IMR-90 (cell line): Measurements from ENCODE around the gene DENND1A. TPM values are rescaled to one million over a fixed set of nuclear protein-coding genes. Genes with fewer than 3 reads are reported as not detected.

Experiments used
- ATAC-seq: fragments of 200-7000 bp; cut with Tn5 transposase; 2 replicates; pipeline ENCODE4 v1.9.1; 2020; ENCODE audit warnings: low read depth, mild to moderate bottlenecking, moderate library complexity
- BruUV-seq: library from RNA; stranded (reverse); fragments of 400-500 nt; replicated peaks from 2 replicates; lab custom pipeline; 2021; lab: Mats Ljungman, UMichigan
- CTCF ChIA-PET: fragments of 300-600 bp; formaldehyde crosslinking; extraction: SDS; loops from one replicate; lab custom pipeline; 2021; ENCODE audit warnings: antibody characterized with exemption; lab: Yijun Ruan, JAX
- POLR2A ChIA-PET: fragments of 300-600 bp; sonication (Branson Sonifier 250); formaldehyde crosslinking; loops from one replicate; lab custom pipeline; 2022; ENCODE audit warnings: antibody characterized with exemption; ENCODE audit not compliant: unreplicated experiment; lab: Charles Lee
- DNase-seq: peaks from one replicate; pipeline ENCODE4 v3.0.0; 2013
- H2AFZ ChIP-seq: replicated peaks from 2 replicates; pipeline ENCODE3; 2013; ENCODE audit warnings: low read length, mild to moderate bottlenecking; ENCODE audit not compliant: poor library complexity
- H2AK5ac ChIP-seq: 2 replicates; pipeline ENCODE4 v1.6.1; 2013; ENCODE audit warnings: low read depth, low read length, inconsistent platforms
- H2AK9ac ChIP-seq: replicated peaks from 2 replicates; pipeline ENCODE3; 2013; ENCODE audit warnings: mild to moderate bottlenecking, low read depth, low read length, moderate library complexity; ENCODE audit not compliant: poor library complexity
- H2BK120ac ChIP-seq: 2 replicates; pipeline ENCODE4 v1.6.1; 2013; ENCODE audit warnings: low read depth, low read length, inconsistent platforms
- H2BK15ac ChIP-seq: 3 replicates; pipeline ENCODE4 v1.6.1; 2013; ENCODE audit warnings: low read depth, low read length, inconsistent platforms
- H2BK20ac ChIP-seq: 2 replicates; pipeline ENCODE4 v1.6.1; 2013; ENCODE audit warnings: low read depth, mild to moderate bottlenecking, inconsistent platforms, low read length, moderate library complexity
- H2BK5ac ChIP-seq: 2 replicates; pipeline ENCODE4 v1.6.1; 2013; ENCODE audit warnings: mild to moderate bottlenecking, low read depth, low read length, inconsistent platforms; ENCODE audit not compliant: poor library complexity, severe bottlenecking
- H3K14ac ChIP-seq: replicated peaks from 2 replicates; pipeline ENCODE4 v1.6.1; 2013; ENCODE audit warnings: low read depth, low read length, inconsistent platforms
- H3K18ac ChIP-seq: 2 replicates; pipeline ENCODE4 v1.6.1; 2013; ENCODE audit warnings: low read depth, low read length, control low read depth
- H3K23ac ChIP-seq: 2 replicates; pipeline ENCODE4 v1.6.1; 2013; ENCODE audit warnings: low read depth, low read length, inconsistent platforms
- H3K27ac ChIP-seq: 2 replicates; pipeline ENCODE4 v1.5.1; 2013; ENCODE audit warnings: mild to moderate bottlenecking, control low read depth, low read length; ENCODE audit not compliant: insufficient read depth
- H3K27me3 ChIP-seq: 2 replicates; pipeline ENCODE4 v1.6.1; 2013; ENCODE audit warnings: low read length; ENCODE audit not compliant: control insufficient read depth, insufficient read depth
- H3K36me3 ChIP-seq: 2 replicates; pipeline ENCODE4 v1.6.1; 2013; ENCODE audit warnings: low read length, mixed read lengths; ENCODE audit not compliant: control insufficient read depth, insufficient read depth
- H3K4ac ChIP-seq: 2 replicates; pipeline ENCODE4 v1.6.1; 2013; ENCODE audit warnings: low read depth, low read length, inconsistent platforms
- H3K4me1 ChIP-seq: 2 replicates; pipeline ENCODE4 v1.6.1; 2013; ENCODE audit warnings: low read length, mixed read lengths; ENCODE audit not compliant: control insufficient read depth, insufficient read depth
- H3K4me2 ChIP-seq: 2 replicates; pipeline ENCODE4 v1.6.1; 2013; ENCODE audit warnings: low read depth, mild to moderate bottlenecking, control low read depth, low read length, moderate library complexity
- H3K4me3 ChIP-seq: 2 replicates; pipeline ENCODE4 v1.5.1; 2013; ENCODE audit warnings: low read depth, mild to moderate bottlenecking, control low read depth, low read length, moderate library complexity; ENCODE audit not compliant: insufficient read depth
- H3K56ac ChIP-seq: 2 replicates; pipeline ENCODE4 v1.6.1; 2013; ENCODE audit warnings: low read length, inconsistent platforms; ENCODE audit not compliant: insufficient read depth; ENCODE audit errors: extremely low read depth
- H3K79me1 ChIP-seq, 2 experiments: 2 replicates each; pipeline ENCODE4 v1.6.1; 2013; ENCODE audit warnings: low read length in 2 of 2, inconsistent platforms in 1 of 2, low read depth in 1 of 2
- H3K9ac ChIP-seq: 2 replicates; pipeline ENCODE4 v1.6.1; 2013; ENCODE audit warnings: low read depth, low read length, control low read depth
- H3K9me1 ChIP-seq: 2 replicates; pipeline ENCODE4 v1.6.1; 2013; ENCODE audit warnings: low read length, inconsistent platforms; ENCODE audit not compliant: insufficient read depth
- H3K9me3 ChIP-seq: 2 replicates; pipeline ENCODE4 v1.6.1; 2013; ENCODE audit warnings: low read length; ENCODE audit not compliant: control insufficient read depth, insufficient read depth
- H4K20me1 ChIP-seq: 2 replicates; pipeline ENCODE4 v1.6.1; 2013; ENCODE audit warnings: low read length, inconsistent platforms; ENCODE audit not compliant: insufficient read depth
- H4K5ac ChIP-seq: 2 replicates; pipeline ENCODE4 v1.6.1; 2013; ENCODE audit warnings: mild to moderate bottlenecking, low read depth, low read length, control low read depth
- H4K8ac ChIP-seq, 2 experiments: 2 replicates each; pipeline ENCODE4 v1.6.1; 2013; ENCODE audit warnings: low read depth in 2 of 2, low read length in 2 of 2, control low read depth in 1 of 2, inconsistent platforms in 1 of 2
- H4K91ac ChIP-seq: 2 replicates; pipeline ENCODE4 v1.6.1; 2013; ENCODE audit warnings: low read depth, low read length, inconsistent platforms; ENCODE audit not compliant: insufficient read depth
- FOS ChIP-seq: fragments of 150-350 bp; IDR thresholded peaks from 2 replicates; pipeline ENCODE4 v1.6.1; 2016; ENCODE audit warnings: low read depth, low read length
- WGBS, 2 experiments: methylation state at CpG; one replicate each; pipeline versions ENCODE4 v1.1.5 to v1.1.7; 2013; ENCODE audit warnings: missing lambda C conversion rate in 2 of 2; ENCODE audit not compliant: insufficient read length in 1 of 2; ENCODE audit errors: extremely low coverage in 2 of 2; 5-methylcytosine and 5-hydroxymethylcytosine counted together
- dilution Hi-C: fragments of 300-500 bp; cut with HindIII; formaldehyde crosslinking; loops from one replicate; pipeline ENCODE4 v1.14.3; 2018; ENCODE audit warnings: low sequenced_read_pairs; ENCODE audit not compliant: unreplicated experiment
- in situ Hi-C: fragments of 300-500 bp; cut with MboI; formaldehyde crosslinking; loops from 3 replicates; pipeline ENCODE4 v1.14.3; 2019; ENCODE audit warnings: low sequenced_read_pairs, inconsistent platforms, mixed read lengths
- intact Hi-C: fragments of 100-400 bp; cut with micrococcal nuclease; formaldehyde crosslinking; loops from 2 replicates; pipeline ENCODE4 v1.10.0; 2022
- polyA plus RNA-seq, 3 experiments: library from polyadenylated mRNA; depleted of rRNA; stranded (reverse); fragments of >200 nt; gene quantifications; 2 replicates each; pipeline ENCODE4 v1.2.3, GENCODE V29; 2012; ENCODE audit warnings: low replicate concordance in 1 of 3
- total RNA-seq: library from RNA; depleted of rRNA; stranded (reverse); fragments of >200 nt; gene quantifications from 2 replicates; pipeline ENCODE4 v1.2.3, GENCODE V29; 2012

The DENND1A gene
- total and polyA plus RNA-seq, 2 of the 4 experiments (the other 2 are of a cell fraction), result 21.4 to 27.6 TPM

GRCh38 chr9:123368023-123368422 lies 561.9 kb downstream of the DENND1A start:
- Histone ChIP-seq H2AK5ac (no peak overlapping the region), H3K27ac (no peak overlapping the region), H3K36me3 (no peaks in the 10 kb centered on the region), H3K18ac (no peak overlapping the region), H4K91ac (no peak overlapping the region), H2AFZ (no peak overlapping the region), H3K4me2 (no peak overlapping the region), H3K56ac (no peak overlapping the region), H3K9ac (no peak overlapping the region), H2BK15ac (no peak overlapping the region), H3K4me1 (peaks cover 4% of the 10 kb centered on the region; the same call in 1 of the 2 replicates), H3K4ac (no peak overlapping the region), H3K79me1 (no peaks in the 10 kb centered on the region), H3K4me3 (no peak overlapping the region), H4K5ac (no peak overlapping the region), H2BK120ac (no peak overlapping the region), H4K20me1 (no peaks in the 10 kb centered on the region), H3K9me1 (no peaks in the 10 kb centered on the region), H2BK5ac (no peak overlapping the region), H3K27me3 (peaks cover 38% of the 10 kb centered on the region), H2BK20ac (no peak overlapping the region), H2AK9ac (no peak overlapping the region), H3K23ac (no peak overlapping the region), H3K9me3 (no peaks in the 10 kb centered on the region), H3K14ac (no peak overlapping the region), H4K8ac (no peak overlapping the region)
- in situ Hi-C loops, result no loop called here
- no peak for DNase-seq
- dilution Hi-C loops, result no loop called here
- intact Hi-C loops, result no loop called here
- ChIA-PET CTCF (no interaction called here), POLR2A (no interaction called here)
- BruUV-seq, result no TSS peak
- no peak for TF ChIP-seq FOS
- 70% methylated on average over 2 of the region's 10 CpGs; no CpG with 5 or more reads in 1 of the 2 experiments for WGBS, 2 experiments
- no peak for ATAC-seq
